ENCODE data around the gene VAV2.
"Not testable (repeated sequence)": the region's sequence is repeated elsewhere in the genome, so short reads cannot be mapped to it uniquely, and the experiment has no call there.

The VAV2 gene

GRCh38 chr9:133778336-133779013 lies 213.6 kb downstream of the VAV2 start:
- no peak for DNase-seq

GRCh38 chr9:133777871-133778270 lies 214.3 kb downstream of the VAV2 start:
- no peak for DNase-seq

GRCh38 chr9:133777068-133777791 lies 214.9 kb downstream of the VAV2 start:
- no peak for DNase-seq

- no peak for DNase-seq
These were observed 215.9 kb downstream of the VAV2 start for GRCh38 chr9:133775951-133776905.

- no peak for DNase-seq
These were observed 216.8 kb downstream of the VAV2 start for GRCh38 chr9:133775291-133775690.

- no peak for DNase-seq
These were observed 217.3 kb downstream of the VAV2 start for GRCh38 chr9:133774799-133775198.

GRCh38 chr9:133773889-133774655 lies 218.1 kb downstream of the VAV2 start:
- no peak for DNase-seq

GRCh38 chr9:133772581-133772980 lies 219.5 kb downstream of the VAV2 start:
- DNase-seq = no peak

DNA sequence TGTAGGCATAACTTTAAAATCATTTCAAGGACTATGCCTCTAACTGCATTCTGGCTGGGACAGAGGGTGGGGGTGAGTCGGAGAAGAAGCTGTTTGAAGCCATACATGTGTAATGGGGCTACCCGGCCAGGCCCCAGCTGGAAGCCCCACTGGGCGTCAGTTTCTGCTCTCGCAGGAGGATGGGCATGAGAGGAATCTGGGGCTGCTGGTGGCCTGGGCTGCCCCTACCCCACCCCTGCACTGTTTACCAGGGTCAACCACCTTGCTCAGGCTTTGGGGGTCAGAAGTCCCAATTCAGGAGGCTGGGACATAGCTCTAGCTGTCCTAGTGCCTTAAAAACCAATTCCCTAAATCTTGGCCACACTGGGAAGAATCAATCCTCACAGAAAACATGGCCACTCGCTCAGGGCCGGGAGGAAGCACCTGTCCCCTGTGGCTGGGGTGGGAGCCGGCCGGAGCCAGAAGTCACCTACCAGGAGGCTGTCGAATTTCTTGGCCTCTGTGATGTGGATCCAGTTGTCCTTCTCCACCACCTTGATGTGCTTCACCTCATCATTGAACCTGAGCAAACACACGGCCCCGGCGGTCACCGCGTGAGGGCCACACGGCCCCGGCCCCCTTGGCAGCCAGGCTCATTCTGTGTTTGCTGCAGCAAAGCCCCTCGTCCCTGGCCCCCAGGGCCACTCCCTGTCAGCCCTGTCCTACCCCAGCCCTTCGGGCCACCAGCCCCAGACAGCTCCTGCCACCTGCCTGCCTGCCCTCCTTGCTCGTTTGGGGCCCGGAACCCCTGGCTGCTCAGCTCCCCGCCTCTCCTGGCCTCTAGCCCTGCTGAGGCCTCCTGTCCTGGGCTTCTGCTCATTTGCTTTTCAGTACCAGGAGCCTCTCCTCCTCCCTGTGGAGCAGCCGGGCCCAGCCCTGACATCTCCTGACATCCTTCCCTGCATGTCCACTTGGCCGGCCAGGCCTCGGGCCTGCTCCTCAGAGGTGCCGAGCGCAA lies 220.3 kb downstream of the VAV2 start:
- DNase-seq = no peak

GRCh38 chr9:133770076-133770777 lies 221.9 kb downstream of the VAV2 start:
- no peak for DNase-seq

DNA sequence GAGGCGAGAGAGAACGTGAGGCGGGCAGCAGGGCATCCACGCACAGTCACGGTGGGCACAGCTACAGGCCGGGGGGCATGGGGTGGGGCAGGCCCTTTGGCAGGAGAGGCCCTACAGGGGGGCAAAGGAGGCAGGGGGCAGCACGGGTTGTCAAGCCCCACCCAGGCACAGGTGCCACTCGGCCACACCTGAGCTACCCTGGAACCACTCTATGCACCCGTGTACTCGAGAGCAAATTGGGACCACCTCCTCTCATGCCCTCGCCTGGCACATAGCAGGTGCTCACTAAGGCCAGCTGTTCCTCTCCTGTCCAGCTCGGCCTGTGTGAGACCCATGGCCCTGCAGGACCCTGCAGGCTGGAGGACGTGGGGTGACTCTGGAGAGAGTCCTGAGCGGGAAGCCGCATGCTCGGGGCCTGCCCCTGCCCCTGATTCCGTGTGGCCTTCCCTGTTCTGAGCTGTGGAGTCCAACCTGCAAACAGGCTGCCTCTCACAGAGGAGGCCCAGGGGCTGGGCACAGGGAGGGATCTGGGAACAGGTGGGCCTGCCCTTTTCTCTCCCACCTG lies 222.5 kb downstream of the VAV2 start:
- no peak for DNase-seq

- DNase-seq = no peak
These were observed 223.1 kb downstream of the VAV2 start for GRCh38 chr9:133768859-133769510.

DNA sequence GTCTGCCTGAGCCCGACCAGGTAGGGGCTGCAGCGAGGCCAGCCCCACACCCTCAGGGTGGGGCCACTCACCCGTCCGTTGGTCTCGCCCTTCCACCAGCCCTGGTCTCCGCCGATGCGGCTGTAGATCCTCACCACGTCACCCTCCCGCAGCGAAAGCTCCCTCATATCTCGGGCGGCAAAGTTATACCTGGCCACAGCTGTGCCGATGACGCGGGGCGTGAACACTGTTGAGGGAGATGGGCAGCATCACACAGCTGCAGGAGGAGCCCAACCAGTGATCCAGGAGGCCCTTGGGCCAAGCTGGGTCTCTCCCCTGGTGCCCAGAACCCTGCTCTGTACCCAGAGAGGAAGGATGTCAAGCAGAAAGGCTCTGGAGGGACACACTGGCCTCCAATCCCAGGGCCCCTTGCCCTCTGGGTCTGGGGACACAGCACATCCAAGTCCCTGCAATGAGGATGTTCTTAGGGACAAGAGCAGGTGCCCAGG lies 223.7 kb downstream of the VAV2 start:
- DNase-seq = no peak

GRCh38 chr9:133767625-133768024 lies 224.5 kb downstream of the VAV2 start:
- no peak for DNase-seq

GRCh38 chr9:133767008-133767407 lies 225.1 kb downstream of the VAV2 start:
- DNase-seq = no peak

GRCh38 chr9:133766234-133766633 lies 225.9 kb downstream of the VAV2 start:
- not testable (repeated sequence) for DNase-seq

DNA sequence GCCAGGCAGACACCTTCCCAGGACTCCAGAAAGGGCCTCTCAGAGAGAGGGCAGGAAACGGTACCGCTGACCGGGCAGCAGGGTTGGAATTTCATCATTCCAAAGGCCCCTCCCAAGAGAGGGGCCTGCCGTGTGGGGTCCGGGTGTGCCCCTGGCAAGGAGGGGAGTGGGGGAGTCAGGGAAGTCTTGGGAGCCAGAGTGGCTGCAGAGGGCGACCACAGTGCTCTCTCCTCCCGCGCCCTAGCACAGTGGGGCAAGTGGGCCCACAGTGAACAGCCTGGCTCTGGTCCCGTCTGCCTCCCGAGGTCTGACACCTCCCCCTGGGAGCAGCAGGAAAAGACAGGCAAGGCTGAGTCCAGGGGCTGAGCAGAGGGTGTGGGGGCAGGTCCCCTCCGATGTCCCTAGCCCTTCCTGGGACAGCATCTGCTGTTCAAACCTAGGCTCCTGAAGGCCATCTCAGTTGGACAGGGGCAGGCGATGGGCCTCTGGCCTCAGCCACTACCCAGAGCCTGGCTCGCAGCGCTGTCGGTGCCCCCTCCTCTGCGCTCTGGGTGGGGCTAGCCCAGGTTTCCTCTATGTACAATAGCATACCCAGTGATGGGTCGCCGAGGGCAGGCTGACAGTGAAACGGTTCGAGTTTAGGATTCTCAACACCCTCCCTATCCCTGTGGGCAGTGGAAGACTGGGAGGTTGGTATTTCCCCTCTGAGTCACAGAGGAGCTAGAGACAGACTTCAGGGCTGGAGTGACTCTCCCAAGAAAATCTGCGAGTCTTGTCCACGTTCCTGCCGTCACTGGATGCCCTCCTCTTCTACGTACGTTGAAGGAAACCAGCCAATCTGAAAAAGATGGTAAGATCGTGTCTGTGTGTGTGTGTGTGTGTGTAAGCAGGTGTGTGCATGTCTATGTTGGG lies 228.6 kb downstream of the VAV2 start:
- DNase-seq = no peak

DNA sequence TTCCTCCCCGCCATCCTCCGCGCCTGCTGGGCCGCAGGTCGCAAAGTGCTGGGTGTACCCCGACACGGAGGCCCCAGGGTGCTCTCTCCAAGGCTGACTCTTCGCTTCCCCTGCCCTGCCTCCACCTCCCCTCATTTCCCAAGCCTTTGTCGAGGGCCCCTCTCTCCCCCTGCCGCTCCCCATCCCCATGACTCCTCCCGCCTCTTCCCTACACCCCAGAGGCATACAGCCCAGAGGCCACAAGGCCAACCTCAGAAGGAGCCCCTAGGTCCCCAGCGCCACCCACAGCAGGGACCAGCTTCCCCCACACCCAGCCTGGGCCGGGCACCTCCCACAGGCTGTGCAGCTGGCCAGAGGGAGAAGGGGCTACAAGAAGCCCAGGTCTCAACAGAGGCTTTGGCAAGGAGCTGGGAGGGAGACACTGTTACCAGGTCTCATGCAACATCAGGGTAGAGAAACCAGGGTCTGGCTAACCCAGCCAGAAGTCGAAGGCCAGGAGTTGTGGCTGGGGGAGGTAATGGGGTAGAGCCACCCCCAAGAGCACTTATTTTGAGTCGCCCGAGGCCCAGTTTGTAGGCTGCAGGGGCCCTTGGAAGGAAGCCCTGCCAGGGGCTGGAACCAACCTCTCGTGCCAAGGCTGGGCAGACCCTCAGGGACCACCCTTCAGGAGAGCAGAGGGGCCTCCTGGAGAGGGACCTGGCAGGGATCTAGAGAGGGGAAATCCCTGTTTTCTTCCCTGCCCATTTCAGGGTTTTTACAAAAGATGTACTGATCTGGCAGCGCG lies 229.4 kb downstream of the VAV2 start:
- DNase-seq = no peak
